Suprapubic skin (tissue), 3 donors: ENCODE measurements around the gene FOXO6.

Experiments
- POLR2A ChIP-seq, 2 donors: fragments of 450-650 bp; IDR thresholded peaks; one replicate each; pipeline ENCODE4 v1.6.1; 2017; ENCODE audit warnings: antibody characterized with exemption in 2 of 2, mild to moderate bottlenecking in 2 of 2, moderate library complexity in 2 of 2
- TF ChIP-seq, protein P1 (sequence below), 2 donors: fragments of 200-600 bp in 1 of 2; fragments of 450-650 bp in 1 of 2; sonication (generic) in 1 of 2; IDR thresholded peaks; one replicate each; pipeline ENCODE4 v1.5.1; 2016 to 2019; ENCODE audit warnings: antibody characterized with exemption in 2 of 2, mild to moderate bottlenecking in 1 of 2, moderate library complexity in 1 of 2

- TF ChIP-seq POLR2A (IDR thresholded peaks at IDR 0.05), result no peak
- TF ChIP-seq, protein P1, sequence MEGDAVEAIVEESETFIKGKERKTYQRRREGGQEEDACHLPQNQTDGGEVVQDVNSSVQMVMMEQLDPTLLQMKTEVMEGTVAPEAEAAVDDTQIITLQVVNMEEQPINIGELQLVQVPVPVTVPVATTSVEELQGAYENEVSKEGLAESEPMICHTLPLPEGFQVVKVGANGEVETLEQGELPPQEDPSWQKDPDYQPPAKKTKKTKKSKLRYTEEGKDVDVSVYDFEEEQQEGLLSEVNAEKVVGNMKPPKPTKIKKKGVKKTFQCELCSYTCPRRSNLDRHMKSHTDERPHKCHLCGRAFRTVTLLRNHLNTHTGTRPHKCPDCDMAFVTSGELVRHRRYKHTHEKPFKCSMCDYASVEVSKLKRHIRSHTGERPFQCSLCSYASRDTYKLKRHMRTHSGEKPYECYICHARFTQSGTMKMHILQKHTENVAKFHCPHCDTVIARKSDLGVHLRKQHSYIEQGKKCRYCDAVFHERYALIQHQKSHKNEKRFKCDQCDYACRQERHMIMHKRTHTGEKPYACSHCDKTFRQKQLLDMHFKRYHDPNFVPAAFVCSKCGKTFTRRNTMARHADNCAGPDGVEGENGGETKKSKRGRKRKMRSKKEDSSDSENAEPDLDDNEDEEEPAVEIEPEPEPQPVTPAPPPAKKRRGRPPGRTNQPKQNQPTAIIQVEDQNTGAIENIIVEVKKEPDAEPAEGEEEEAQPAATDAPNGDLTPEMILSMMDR (IDR thresholded peaks at IDR 0.05), result no peak
Measured at GRCh38 chr1:41378222-41378621, 17.0 kb downstream of the FOXO6 start.
